ENCODE measurements around the gene KAZN.
"Not testable (repeated sequence)": the region's sequence is repeated elsewhere in the genome, so short reads cannot be mapped to it uniquely, and the experiment has no call there.

KAZN gene

GRCh38 chr1:15117671-15118325 is 519.3 kb downstream of the KAZN start:
- DNase-seq (ENCODE audit: low read depth) = no peak

GRCh38 chr1:15118579-15118978 is 520.1 kb downstream of the KAZN start:
- DNase-seq (ENCODE audit: low read depth) = no peak

- no peak for DNase-seq (ENCODE audit: low read depth)
These were observed 521.9 kb downstream of the KAZN start for GRCh38 chr1:15120251-15120945.

GRCh38 chr1:15122331-15122730 is 523.8 kb downstream of the KAZN start:
- DNase-seq (ENCODE audit: low read depth) = no peak

GRCh38 chr1:15123270-15123669 is 524.8 kb downstream of the KAZN start:
- no peak for DNase-seq (ENCODE audit: low read depth)

GRCh38 chr1:15123925-15124324 is 525.4 kb downstream of the KAZN start:
- DNase-seq (ENCODE audit: low read depth) = no peak

GRCh38 chr1:15124362-15125100 is 526.0 kb downstream of the KAZN start:
- no peak for DNase-seq (ENCODE audit: low read depth)

GRCh38 chr1:15125101-15125745 is 526.7 kb downstream of the KAZN start:
- DNase-seq (ENCODE audit: low read depth) = no peak

- DNase-seq (ENCODE audit: low read depth) = no peak
These were observed 529.6 kb downstream of the KAZN start for GRCh38 chr1:15128077-15128476.

- peak; percentile 11 for DNase-seq (ENCODE audit: low read depth)
These were observed 530.2 kb downstream of the KAZN start for GRCh38 chr1:15128520-15129313.

- no peak for DNase-seq (ENCODE audit: low read depth)
These were observed 531.5 kb downstream of the KAZN start for GRCh38 chr1:15129944-15130343.

GRCh38 chr1:15130607-15131006 is 532.1 kb downstream of the KAZN start:
- no peak for DNase-seq (ENCODE audit: low read depth)

- DNase-seq (ENCODE audit: low read depth) = no peak
These were observed 534.5 kb downstream of the KAZN start for GRCh38 chr1:15132965-15133364.

- DNase-seq (ENCODE audit: low read depth) = no peak
These were observed 535.8 kb downstream of the KAZN start for GRCh38 chr1:15134285-15134684.

- not testable (repeated sequence) for DNase-seq (ENCODE audit: low read depth)
These were observed 537.1 kb downstream of the KAZN start for GRCh38 chr1:15135604-15136003.

- DNase-seq (ENCODE audit: low read depth) = no peak
These were observed 539.3 kb downstream of the KAZN start for GRCh38 chr1:15137809-15138208.

- DNase-seq (ENCODE audit: low read depth) = no peak
These were observed 541.3 kb downstream of the KAZN start for GRCh38 chr1:15139654-15140350.

- DNase-seq (ENCODE audit: low read depth) = no peak
These were observed 543.6 kb downstream of the KAZN start for GRCh38 chr1:15141935-15142539.

GRCh38 chr1:15145327-15145726 is 546.8 kb downstream of the KAZN start:
- no peak for DNase-seq (ENCODE audit: low read depth)

GRCh38 chr1:15146142-15146680 is 547.7 kb downstream of the KAZN start:
- DNase-seq (ENCODE audit: low read depth) = no peak
